ENCODE results near the gene CEP95. TPM values are rescaled to one million over a fixed set of nuclear protein-coding genes. Genes with fewer than 3 reads are reported as not detected.
A peak's percentile ranks its signal among the peaks of the same experiment; 100 is the strongest.

CEP95 gene
- polyA plus RNA-seq, 3 donors: 4.6 to 42.1 (median 5.0) TPM

- no peak for TF ChIP-seq CTCF (IDR thresholded peaks at IDR 0.05)
- peak overlapping the region in 2 of 7 donors; percentile 30 to 41 for H3K27ac Mint-ChIP-seq
- H3K36me3 Mint-ChIP-seq: peaks cover 59 to 81% of the 10 kb centered on the region in 2 donors
Measured at GRCh38 chr17:64488301-64488700, 18.5 kb upstream of the CEP95 start.

DNA sequence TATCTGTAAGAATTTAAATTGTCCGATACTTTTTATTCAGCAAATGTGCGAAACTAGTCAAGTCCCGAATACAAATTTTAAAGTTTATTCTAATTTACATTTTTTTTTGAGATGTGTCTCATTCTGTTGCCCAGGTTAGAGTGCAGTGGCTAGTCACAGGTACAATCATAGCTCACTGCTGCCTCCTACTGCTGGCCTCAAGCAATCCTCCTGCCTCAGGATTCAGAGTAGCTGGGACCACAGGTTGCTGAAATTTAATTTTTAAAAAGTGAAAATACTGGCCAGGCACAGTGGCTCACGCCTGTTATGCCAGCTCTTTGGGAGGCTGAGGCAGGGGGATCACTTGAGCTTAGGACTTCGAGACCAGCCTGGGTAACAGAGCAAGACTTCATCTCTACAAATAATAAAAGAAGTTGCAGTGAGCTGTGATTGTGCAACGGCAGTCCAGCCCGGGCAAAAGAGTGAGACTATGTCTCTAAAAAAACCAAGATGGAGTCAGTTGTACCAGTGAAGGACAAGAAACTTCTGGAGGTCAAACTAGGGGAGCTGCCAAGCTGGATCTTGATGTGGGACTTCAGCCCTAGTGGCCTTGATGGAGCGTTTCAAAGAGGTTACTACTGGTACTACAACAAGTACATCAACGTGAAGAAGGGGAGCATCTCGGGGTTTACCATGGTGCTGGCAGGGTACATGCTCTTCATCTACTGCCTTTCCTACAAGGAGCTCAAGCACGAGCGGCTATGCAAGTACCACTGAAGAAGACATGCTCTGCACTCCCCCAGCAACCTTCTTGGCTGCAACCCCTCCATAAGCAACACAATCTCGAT is 15.5 kb upstream of the CEP95 start:
- Mint-ChIP-seq H3K36me3 (peaks cover 36 to 60% of the 10 kb centered on the region in 2 donors), H3K27ac (peak overlapping the region in 6 of 7 donors; percentile 40 to 71 (median 70)), H3K4me1 (peaks cover 30% of the 10 kb centered on the region), H3K4me3 (no peak overlapping the region), H3K27me3 (ENCODE audit: low read depth in 3 of 3) (peaks cover 0 to 1% (median 0%) of the 10 kb centered on the region in 3 donors), H3K9me3 (no peaks in the 10 kb centered on the region)
- WGBS (ENCODE audit: insufficient coverage): 77% methylated on average over 7 of the region's 13 CpGs
- H4K20me1 ChIP-seq (ENCODE audit: insufficient read depth, low read length): no peaks in the 10 kb centered on the region
- no peaks in the 10 kb centered on the region for H3K9me3 ChIP-seq (replicated peaks in 1 of 2; ENCODE audit: control insufficient read depth in 1 of 2, insufficient read depth in 1 of 2, low read length in 2 of 2)
- peaks cover 43 to 60% of the 10 kb centered on the region in 2 donors for H3K36me3 ChIP-seq (replicated peaks in 1 of 2; ENCODE audit: control insufficient read depth in 1 of 2, insufficient read depth in 2 of 2, low read length in 2 of 2)
- H3K4me3 ChIP-seq (replicated peaks in 1 of 3; ENCODE audit: low read depth in 2 of 3, low read length in 3 of 3): no peak overlapping the region
- peak in 2 of 3 donors; percentile 60 to 62 for DNase-seq
- H3K79me2 ChIP-seq (ENCODE audit: insufficient read depth, low read length): peaks cover 58% of the 10 kb centered on the region
- intact Hi-C loops (cut with micrococcal nuclease): loop anchor here (2.0 to 10.0 kb wide), 2 partner anchors 70 to 186 kb away; no protein-coding TSS in a partner anchor
- H2AFZ ChIP-seq (ENCODE audit: insufficient read depth, low read depth, low read length, poor library complexity, severe bottlenecking): peak overlapping the region; percentile 16
- peak overlapping the region in 1 of 2 donors; percentile 33 for H3K27ac ChIP-seq (ENCODE audit: low read depth in 1 of 2, low read length in 2 of 2)
- peak; percentile 91 for TF ChIP-seq CTCF (IDR thresholded peaks at IDR 0.05)
- no peak overlapping the region for H3K9ac ChIP-seq (ENCODE audit: insufficient read depth, low read length, poor library complexity, severe bottlenecking)
- H3K4me2 ChIP-seq (replicated peaks; ENCODE audit: extremely low read depth, low read length, poor library complexity, severe bottlenecking): no peak overlapping the region
- peaks cover 29 to 31% of the 10 kb centered on the region in 2 donors for H3K4me1 ChIP-seq (ENCODE audit: control insufficient read depth in 1 of 2, insufficient read depth in 2 of 2, low read length in 2 of 2)
- no peaks in the 10 kb centered on the region for H3K27me3 ChIP-seq (ENCODE audit: control insufficient read depth in 2 of 2, insufficient read depth in 2 of 2, low read length in 2 of 2)

More at GRCh38 chr17:64488301-64488700, 18.5 kb upstream of the CEP95 start:
- Histone ChIP-seq H3K4me1 (ENCODE audit: control insufficient read depth in 1 of 2, insufficient read depth in 2 of 2, low read length in 2 of 2) (peaks cover 7 to 8% of the 10 kb centered on the region in 2 donors), H3K27me3 (ENCODE audit: control insufficient read depth in 2 of 2, insufficient read depth in 2 of 2, low read length in 2 of 2) (no peaks in the 10 kb centered on the region), H3K9ac (ENCODE audit: insufficient read depth, low read length, poor library complexity, severe bottlenecking) (no peak overlapping the region), H2AFZ (ENCODE audit: insufficient read depth, low read depth, low read length, poor library complexity, severe bottlenecking) (no peak overlapping the region), H3K4me3 (replicated peaks in 1 of 3; ENCODE audit: low read depth in 2 of 3, low read length in 3 of 3) (no peak overlapping the region), H3K9me3 (replicated peaks in 1 of 2; ENCODE audit: control insufficient read depth in 1 of 2, insufficient read depth in 1 of 2, low read length in 2 of 2) (no peaks in the 10 kb centered on the region), H3K27ac (ENCODE audit: low read depth in 1 of 2, low read length in 2 of 2) (no peak overlapping the region), H3K79me2 (ENCODE audit: insufficient read depth, low read length) (peaks cover 28% of the 10 kb centered on the region), H3K36me3 (replicated peaks in 1 of 2; ENCODE audit: control insufficient read depth in 1 of 2, insufficient read depth in 2 of 2, low read length in 2 of 2) (peaks cover 65 to 88% of the 10 kb centered on the region in 2 donors), H4K20me1 (ENCODE audit: insufficient read depth, low read length) (no peaks in the 10 kb centered on the region), H3K4me2 (replicated peaks; ENCODE audit: extremely low read depth, low read length, poor library complexity, severe bottlenecking) (no peak overlapping the region)
- DNase-seq: no peak
- H3K4me3 Mint-ChIP-seq: no peak overlapping the region
- peaks cover 6% of the 10 kb centered on the region for H3K4me1 Mint-ChIP-seq
- peaks cover 0 to 3% (median 1%) of the 10 kb centered on the region in 3 donors for H3K27me3 Mint-ChIP-seq (ENCODE audit: low read depth in 3 of 3)
- no CpG with 5 or more reads among the region's 2 CpGs for WGBS (ENCODE audit: insufficient coverage)
- intact Hi-C loops (cut with micrococcal nuclease): loop anchor here in 1 of 2 donors (5.0 kb wide), 1 partner anchor 181 kb away; no protein-coding TSS in a partner anchor
- no peaks in the 10 kb centered on the region for H3K9me3 Mint-ChIP-seq

Data from CD14-positive monocyte (primary cell).